Nephron (organoid): ENCODE measurements around the gene SHBG.

Experiments
- H3K27ac Mint-ChIP-seq, 3 experiments: 2 replicates each; pipeline ENCODE4 v1.8.0; 2020; ENCODE audit warnings: mixed read lengths in 3 of 3, mild to moderate bottlenecking in 2 of 3, moderate library complexity in 1 of 3
- H3K27me3 Mint-ChIP-seq: 2 replicates; pipeline ENCODE4 v1.8.0; 2021; ENCODE audit warnings: low read depth, mild to moderate bottlenecking, moderate library complexity, mixed read lengths
- H3K36me3 Mint-ChIP-seq: 2 replicates; pipeline ENCODE4 v1.8.0; 2020; ENCODE audit warnings: low read depth, mixed read lengths
- H3K4me1 Mint-ChIP-seq: 2 replicates; pipeline ENCODE4 v1.8.0; 2020; ENCODE audit warnings: mixed read lengths
- H3K4me3 Mint-ChIP-seq, 3 experiments: 2 replicates each; pipeline ENCODE4 v1.8.0; 2020; ENCODE audit warnings: mild to moderate bottlenecking in 3 of 3, mixed read lengths in 3 of 3, moderate library complexity in 2 of 3
- H3K9me3 Mint-ChIP-seq: 2 replicates; pipeline ENCODE4 v1.8.0; 2020; ENCODE audit warnings: mixed read lengths
- CTCF ChIP-seq, 3 experiments: fragments of 200-600 bp; sonication (generic); IDR thresholded peaks; one replicate each; pipeline ENCODE4 v1.5.0; 2021; ENCODE audit warnings: antibody characterized with exemption in 3 of 3; ENCODE audit not compliant: unreplicated experiment in 3 of 3

Gene SHBG

GRCh38 chr17:7586673-7587419, 43.1 kb upstream of the SHBG start:
- Mint-ChIP-seq H3K9me3 (no peaks in the 10 kb centered on the region), H3K4me3 (peak overlapping the region; percentile 51 to 81 (median 67)), H3K27ac (peak overlapping the region; percentile 75 to 89 (median 77)), H3K36me3 (peaks cover 38% of the 10 kb centered on the region), H3K4me1 (peaks cover 42% of the 10 kb centered on the region), H3K27me3 (peaks cover 4% of the 10 kb centered on the region)
- no peak for TF ChIP-seq CTCF (IDR thresholded peaks at IDR 0.05; ENCODE audit: unreplicated experiment in 3 of 3)

GRCh38 chr17:7587420-7588151, 42.3 kb upstream of the SHBG start:
- no peaks in the 10 kb centered on the region for H3K27me3 Mint-ChIP-seq
- H3K4me3 Mint-ChIP-seq: peak overlapping the region; percentile 51 to 81 (median 67)
- H3K4me1 Mint-ChIP-seq: peaks cover 35% of the 10 kb centered on the region
- H3K9me3 Mint-ChIP-seq: no peaks in the 10 kb centered on the region
- peak overlapping the region; percentile 75 to 89 (median 77) for H3K27ac Mint-ChIP-seq
- peaks cover 42% of the 10 kb centered on the region for H3K36me3 Mint-ChIP-seq
- no peak for TF ChIP-seq CTCF (IDR thresholded peaks at IDR 0.05; ENCODE audit: unreplicated experiment in 3 of 3)

- Mint-ChIP-seq H3K36me3 (peaks cover 51% of the 10 kb centered on the region), H3K4me3 (no peak overlapping the region), H3K4me1 (peaks cover 34% of the 10 kb centered on the region), H3K27ac (no peak overlapping the region), H3K27me3 (no peaks in the 10 kb centered on the region), H3K9me3 (no peaks in the 10 kb centered on the region)
- TF ChIP-seq CTCF (IDR thresholded peaks at IDR 0.05; ENCODE audit: unreplicated experiment in 3 of 3): no peak
Measured at GRCh38 chr17:7588553-7589203, 41.3 kb upstream of the SHBG start.

- TF ChIP-seq CTCF (IDR thresholded peaks at IDR 0.05; ENCODE audit: unreplicated experiment in 3 of 3): peak; percentile 77 to 82 (median 78)
- no peaks in the 10 kb centered on the region for H3K9me3 Mint-ChIP-seq
- peaks cover 28% of the 10 kb centered on the region for H3K4me1 Mint-ChIP-seq
- no peaks in the 10 kb centered on the region for H3K27me3 Mint-ChIP-seq
- no peak overlapping the region for H3K27ac Mint-ChIP-seq
- H3K4me3 Mint-ChIP-seq: peak overlapping the region in 2 of 3 experiments; percentile 60 to 66
- H3K36me3 Mint-ChIP-seq: peaks cover 57% of the 10 kb centered on the region
Measured at GRCh38 chr17:7589204-7589868, 40.6 kb upstream of the SHBG start.

- Mint-ChIP-seq H3K9me3 (no peaks in the 10 kb centered on the region), H3K27ac (peak within 1 kb of the TSS; percentile 36 to 65 (median 54)), H3K27me3 (no peaks in the 10 kb centered on the region), H3K4me1 (peaks cover 20% of the 10 kb centered on the region), H3K4me3 (peak within 1 kb of the TSS; percentile 34 to 66 (median 60)), H3K36me3 (peaks cover 59% of the 10 kb centered on the region)
- TF ChIP-seq CTCF (IDR thresholded peaks at IDR 0.05; ENCODE audit: unreplicated experiment in 3 of 3): no peak
Measured at GRCh38 chr17:7589891-7590691, 39.8 kb upstream of the SHBG start, which contains the start of gene SOX15. SOX15 (minus strand) TSS chr17:7590094; CDS start chr17:7589676, 418 bp downstream.
